ENCODE measurements around the gene C15orf61.

C15orf61 gene

GRCh38 chr15:67506775-67507747, 13.9 kb upstream of the C15orf61 start:
- TF ChIP-seq, protein P1, sequence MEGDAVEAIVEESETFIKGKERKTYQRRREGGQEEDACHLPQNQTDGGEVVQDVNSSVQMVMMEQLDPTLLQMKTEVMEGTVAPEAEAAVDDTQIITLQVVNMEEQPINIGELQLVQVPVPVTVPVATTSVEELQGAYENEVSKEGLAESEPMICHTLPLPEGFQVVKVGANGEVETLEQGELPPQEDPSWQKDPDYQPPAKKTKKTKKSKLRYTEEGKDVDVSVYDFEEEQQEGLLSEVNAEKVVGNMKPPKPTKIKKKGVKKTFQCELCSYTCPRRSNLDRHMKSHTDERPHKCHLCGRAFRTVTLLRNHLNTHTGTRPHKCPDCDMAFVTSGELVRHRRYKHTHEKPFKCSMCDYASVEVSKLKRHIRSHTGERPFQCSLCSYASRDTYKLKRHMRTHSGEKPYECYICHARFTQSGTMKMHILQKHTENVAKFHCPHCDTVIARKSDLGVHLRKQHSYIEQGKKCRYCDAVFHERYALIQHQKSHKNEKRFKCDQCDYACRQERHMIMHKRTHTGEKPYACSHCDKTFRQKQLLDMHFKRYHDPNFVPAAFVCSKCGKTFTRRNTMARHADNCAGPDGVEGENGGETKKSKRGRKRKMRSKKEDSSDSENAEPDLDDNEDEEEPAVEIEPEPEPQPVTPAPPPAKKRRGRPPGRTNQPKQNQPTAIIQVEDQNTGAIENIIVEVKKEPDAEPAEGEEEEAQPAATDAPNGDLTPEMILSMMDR (IDR thresholded peaks at IDR 0.05; ENCODE audit: borderline replicate concordance, insufficient read depth, low read depth, low read length): no peak
- H3K4me3 ChIP-seq (ENCODE audit: low read depth, low read length): no peak overlapping the region

- H3K4me3 ChIP-seq (ENCODE audit: low read depth, low read length): no peak overlapping the region
- TF ChIP-seq, protein P1 (IDR thresholded peaks at IDR 0.05; ENCODE audit: borderline replicate concordance, insufficient read depth, low read depth, low read length): no peak
These were observed 12.5 kb upstream of the C15orf61 start for GRCh38 chr15:67508407-67508806.

- TF ChIP-seq, protein P1 (IDR thresholded peaks at IDR 0.05; ENCODE audit: borderline replicate concordance, insufficient read depth, low read depth, low read length): no peak
- no peak overlapping the region for H3K4me3 ChIP-seq (ENCODE audit: low read depth, low read length)
These were observed 11.0 kb upstream of the C15orf61 start for GRCh38 chr15:67509918-67510317.

DNA sequence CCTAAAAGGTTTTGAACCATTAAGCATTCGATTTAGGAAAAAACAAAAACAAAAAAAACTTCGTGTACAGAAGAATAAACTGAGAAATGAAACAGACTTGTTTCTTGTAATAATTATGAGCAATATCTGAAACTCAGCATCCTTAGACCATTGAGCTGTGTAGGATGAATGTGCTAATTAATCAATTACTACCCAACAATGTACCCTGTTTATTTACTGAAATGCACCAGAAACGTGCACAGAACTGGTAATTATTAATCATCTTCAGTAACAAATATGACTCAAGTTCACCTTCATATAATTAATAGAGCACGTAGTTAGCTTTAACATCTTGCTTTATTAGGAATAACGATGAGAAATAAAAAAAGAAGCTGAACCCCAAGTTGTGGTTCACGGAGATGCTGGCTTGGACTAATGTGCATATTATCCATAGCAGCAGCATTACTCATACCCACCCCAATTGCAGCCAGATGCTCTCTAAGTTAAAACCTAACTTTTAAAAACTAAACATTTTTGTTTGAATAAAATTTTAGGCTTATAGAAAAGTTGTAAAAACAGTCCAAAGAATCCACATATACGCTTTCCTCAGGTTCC, 10.2 kb upstream of the C15orf61 start:
- TF ChIP-seq, protein P1 (IDR thresholded peaks at IDR 0.05; ENCODE audit: borderline replicate concordance, insufficient read depth, low read depth, low read length): no peak
- no peak overlapping the region for H3K4me3 ChIP-seq (ENCODE audit: low read depth, low read length)

DNA sequence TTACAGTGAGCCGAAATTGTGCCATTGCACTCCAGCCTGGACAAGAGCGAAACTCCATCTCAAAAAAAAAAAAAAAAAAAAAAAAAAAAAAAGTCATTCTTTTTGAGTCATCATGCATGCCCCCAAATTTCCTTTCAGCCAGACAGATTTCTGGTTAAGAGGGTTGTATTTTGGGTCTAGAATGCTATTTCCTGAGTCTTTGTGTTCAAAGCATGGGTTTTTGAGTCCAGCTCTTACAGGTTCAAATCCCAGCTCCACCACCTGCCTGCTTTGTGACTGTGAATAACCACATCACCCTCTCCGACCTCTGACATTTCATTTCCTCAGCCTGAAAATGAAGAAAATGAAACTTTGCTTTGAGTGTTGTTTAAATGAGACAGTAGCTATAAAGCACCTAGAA, 9.3 kb upstream of the C15orf61 start:
- TF ChIP-seq, protein P1 (IDR thresholded peaks at IDR 0.05; ENCODE audit: borderline replicate concordance, insufficient read depth, low read depth, low read length): no peak
- H3K4me3 ChIP-seq (ENCODE audit: low read depth, low read length): no peak overlapping the region

- TF ChIP-seq, protein P1 (IDR thresholded peaks at IDR 0.05; ENCODE audit: borderline replicate concordance, insufficient read depth, low read depth, low read length): no peak
- no peak overlapping the region for H3K4me3 ChIP-seq (ENCODE audit: low read depth, low read length)
These were observed 8.8 kb upstream of the C15orf61 start for GRCh38 chr15:67512140-67512539.
